GM21447 (cell line): ENCODE results near the gene ATXN1.

Experiments
- ATAC-seq: cut with Tn5 transposase; IDR thresholded peaks from one replicate; pipeline ENCODE4 v1.9.1; 2021; ENCODE audit not compliant: unreplicated experiment

Gene ATXN1

DNA sequence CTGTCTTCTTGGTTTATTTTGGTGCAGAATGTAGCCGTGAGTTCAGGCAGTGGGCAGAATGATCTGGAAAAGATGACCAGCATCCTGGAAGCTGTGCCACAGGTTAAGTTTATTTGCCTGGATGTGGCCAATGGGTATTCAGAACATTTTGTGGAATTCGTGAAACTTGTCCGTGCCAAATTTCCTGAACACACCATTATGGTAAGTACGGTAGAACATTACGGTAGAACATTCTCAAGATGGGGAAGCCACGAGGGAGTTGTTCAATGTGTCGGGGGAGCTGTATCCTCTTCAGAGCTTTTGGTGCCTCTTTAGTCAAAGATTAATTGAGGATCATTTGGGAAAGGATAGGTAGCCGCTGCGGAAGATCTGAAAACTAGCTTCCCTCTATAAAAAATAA is 506.7 kb downstream of the ATXN1 start:
- ATAC-seq = no peak

DNA sequence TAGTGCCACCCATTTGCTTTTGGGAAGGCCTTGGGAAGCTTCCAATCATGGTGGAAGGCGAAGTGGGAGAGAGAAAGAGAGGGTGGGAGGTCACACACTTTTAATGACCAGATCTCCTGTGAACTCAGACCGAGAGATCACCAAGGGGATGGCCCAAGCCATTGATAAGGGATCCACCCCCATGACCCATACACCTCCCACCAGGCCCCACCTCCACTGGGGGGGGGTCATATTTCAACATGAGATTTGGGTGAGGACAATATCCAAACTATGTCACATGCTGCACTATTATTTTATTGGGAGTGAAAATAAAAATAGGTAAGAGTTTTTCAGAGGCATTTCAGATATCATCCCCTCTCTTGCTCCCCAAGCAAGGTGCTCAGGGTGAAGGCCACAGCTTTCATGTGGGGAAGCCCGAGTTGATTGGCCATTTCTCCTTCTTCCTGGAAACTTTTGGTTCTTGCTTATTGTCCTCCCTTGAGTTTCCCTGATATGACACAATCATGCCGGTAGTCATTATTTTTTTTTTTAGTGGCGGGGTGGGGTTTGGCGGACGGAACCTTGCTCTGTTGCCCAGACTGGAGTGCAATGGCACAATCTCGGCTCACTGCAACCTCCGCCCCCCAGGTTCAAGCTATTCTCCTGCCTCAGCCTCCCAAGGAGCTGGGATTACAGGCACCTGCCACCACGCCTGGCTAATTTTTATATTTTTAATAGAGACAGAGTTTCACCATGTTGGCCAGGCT is 507.7 kb downstream of the ATXN1 start:
- no peak for ATAC-seq

DNA sequence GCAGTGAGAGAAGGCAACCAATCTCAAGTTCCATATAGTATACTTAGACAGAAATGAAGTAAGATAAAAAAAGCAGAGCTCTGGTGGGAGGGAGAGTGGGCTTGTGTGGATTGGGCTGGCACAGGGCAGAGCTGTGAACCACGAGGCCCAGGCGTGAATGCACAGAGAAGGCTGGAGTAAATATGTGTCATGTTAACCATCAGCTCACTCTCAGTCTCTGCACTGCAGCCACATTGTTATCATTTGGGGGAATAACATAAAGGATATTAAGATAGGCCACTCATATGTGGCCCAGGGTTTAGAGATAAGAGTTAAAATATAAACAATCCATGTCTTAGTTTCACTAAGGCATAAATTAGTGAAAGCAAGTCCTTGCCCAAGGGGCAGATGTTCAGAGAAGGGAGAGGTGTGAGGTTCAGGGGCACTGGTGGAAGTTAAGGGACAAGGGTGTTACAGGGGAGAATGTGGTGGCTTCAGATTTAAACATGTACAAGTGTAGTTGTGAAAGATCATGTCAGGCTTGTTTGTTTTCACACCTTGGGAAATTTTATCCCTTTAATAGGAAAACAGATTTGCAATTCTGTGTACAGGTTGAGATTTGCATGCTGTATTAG is 508.5 kb downstream of the ATXN1 start:
- ATAC-seq = no peak

DNA sequence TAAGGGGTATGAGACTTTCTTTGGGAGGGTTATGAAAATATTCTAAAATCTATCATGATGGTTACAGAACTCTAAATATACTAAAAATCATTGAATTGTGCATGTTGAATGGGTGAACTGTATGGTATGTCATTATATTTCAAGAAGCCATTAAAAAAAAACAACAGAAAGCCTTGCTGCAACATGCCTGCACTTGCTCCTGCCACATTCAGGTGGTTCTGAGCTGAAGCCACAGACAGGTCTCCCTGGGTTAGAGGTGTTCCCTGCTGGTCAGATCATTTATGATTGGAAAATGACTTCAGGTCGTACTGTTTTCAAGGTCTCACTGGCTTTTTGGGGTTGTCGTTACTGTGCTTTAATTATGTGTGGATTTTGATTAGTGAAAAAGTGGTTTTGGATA is 509.6 kb downstream of the ATXN1 start:
- no peak for ATAC-seq

DNA sequence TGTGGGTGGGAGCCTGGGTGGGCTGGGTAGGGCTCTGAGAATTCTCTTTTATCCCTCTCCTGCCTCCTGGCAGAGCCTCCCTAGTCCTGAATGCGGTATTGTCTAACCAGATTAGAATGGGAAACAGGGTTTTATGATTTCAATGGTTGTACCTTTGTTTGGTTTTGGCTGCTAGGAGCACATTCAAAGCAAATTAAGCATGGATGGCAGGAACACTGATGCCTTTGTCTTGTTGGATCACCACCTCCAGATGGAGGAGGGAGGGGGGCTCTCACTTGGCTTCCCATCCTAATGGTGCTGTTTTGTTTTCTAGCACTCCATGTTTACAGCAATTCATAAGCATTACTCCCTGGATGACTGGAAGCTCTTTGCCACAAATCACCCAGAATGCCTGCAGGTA is 511.3 kb downstream of the ATXN1 start:
- no peak for ATAC-seq
